Left lobe of liver (tissue), 2 donors: ENCODE data around the gene SLC25A25. TPM values are rescaled to one million over a fixed set of nuclear protein-coding genes. Genes with fewer than 3 reads are reported as not detected.
A peak's percentile ranks its signal among the peaks of the same experiment; 100 is the strongest.

Experiments
- ATAC-seq: fragments of 200-7000 bp; cut with Tn5 transposase; one replicate; pipeline ENCODE4 v1.9.1; 2020; ENCODE audit warnings: mild to moderate bottlenecking, moderate library complexity
- DNase-seq: peaks from one replicate; pipeline ENCODE4 v3.0.0-alpha.2; 2020; ENCODE audit warnings: low spot score
- total RNA-seq: library from RNA; stranded (reverse); gene quantifications from one replicate; pipeline ENCODE4 v1.2.1, GENCODE V29; 2021
- donor health status: DM: no; HTN: no; CAD: no; lungs with moderate emphysema.
- donor health status: DM: no; HTN: yes; CAD: no.

Gene SLC25A25
- total RNA-seq, 1 donor from 2014 or later, result 76.9 TPM

DNA sequence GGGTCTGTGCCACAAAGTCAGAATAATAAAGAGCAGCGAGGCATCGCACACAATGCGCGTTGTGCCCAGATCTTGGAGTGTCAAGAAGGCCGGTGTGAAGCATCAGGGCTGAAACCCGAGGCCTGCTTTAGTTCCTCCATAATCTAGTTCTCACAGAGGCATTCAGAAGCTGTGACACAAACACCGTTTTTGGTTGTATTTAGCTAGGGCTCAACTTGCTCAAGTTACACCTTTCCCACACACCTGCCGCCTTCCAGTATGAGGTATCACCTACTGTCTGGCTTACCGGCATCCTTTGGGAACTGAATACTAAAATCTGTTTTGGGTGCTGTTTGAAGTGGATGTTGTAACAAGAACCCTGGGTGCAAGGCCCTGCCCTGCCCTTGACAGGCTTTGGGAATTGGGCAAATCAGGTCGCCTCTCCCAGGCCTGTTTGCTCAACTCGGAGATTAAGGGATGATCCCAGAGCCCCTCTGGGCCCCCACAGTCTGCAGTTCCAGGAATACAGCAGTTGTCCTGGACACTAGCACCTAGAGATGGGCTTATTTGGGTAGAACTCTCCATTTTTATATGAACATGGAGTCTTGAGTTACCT is 27.0 kb downstream of the SLC25A25 start:
- DNase-seq (peak; percentile 50), ATAC-seq (peak; percentile 0)

DNA sequence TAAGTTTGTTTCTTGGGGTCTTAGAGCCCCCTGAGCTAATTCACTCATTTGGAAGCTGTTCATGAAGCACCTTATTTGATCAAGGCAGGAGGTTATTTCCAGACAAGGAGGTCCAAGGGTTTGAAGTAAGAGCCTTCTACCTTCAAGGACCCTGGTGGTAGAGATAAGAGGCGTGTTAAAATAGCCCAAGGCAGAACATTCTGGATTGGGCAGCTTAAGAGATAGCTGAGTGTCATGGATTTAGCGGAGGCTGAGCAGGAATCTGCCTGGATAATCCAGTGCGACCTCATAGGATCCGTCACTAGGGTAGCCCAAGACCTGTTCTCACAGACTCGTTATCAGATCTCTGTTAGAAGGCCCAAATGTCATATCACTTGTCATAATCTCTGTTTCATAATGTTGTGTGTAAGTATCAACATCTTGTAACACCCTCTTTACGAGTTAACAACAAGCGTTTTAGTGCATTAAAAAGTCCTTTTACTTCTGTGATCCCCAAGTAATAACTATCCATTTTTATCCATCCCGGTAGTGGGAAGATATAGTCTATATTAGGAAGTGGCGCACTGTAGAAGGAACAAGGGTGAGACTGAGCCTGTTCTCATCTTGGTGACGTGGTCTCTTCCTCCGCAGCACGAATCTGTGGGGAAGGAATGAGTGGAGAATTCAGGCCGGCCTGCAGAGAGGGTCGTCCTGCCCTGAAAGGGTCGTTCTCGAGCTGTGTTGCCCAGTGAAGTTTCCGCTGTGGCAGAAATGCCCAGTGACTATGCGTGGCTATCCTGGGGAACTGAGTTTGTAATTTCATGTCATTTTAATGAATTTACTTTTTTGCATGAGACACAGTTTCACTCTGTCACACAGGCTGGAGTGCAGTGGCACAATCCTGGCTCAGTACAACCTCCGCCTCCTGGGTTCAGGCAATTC is 28.8 kb downstream of the SLC25A25 start:
- no peak for ATAC-seq

DNA sequence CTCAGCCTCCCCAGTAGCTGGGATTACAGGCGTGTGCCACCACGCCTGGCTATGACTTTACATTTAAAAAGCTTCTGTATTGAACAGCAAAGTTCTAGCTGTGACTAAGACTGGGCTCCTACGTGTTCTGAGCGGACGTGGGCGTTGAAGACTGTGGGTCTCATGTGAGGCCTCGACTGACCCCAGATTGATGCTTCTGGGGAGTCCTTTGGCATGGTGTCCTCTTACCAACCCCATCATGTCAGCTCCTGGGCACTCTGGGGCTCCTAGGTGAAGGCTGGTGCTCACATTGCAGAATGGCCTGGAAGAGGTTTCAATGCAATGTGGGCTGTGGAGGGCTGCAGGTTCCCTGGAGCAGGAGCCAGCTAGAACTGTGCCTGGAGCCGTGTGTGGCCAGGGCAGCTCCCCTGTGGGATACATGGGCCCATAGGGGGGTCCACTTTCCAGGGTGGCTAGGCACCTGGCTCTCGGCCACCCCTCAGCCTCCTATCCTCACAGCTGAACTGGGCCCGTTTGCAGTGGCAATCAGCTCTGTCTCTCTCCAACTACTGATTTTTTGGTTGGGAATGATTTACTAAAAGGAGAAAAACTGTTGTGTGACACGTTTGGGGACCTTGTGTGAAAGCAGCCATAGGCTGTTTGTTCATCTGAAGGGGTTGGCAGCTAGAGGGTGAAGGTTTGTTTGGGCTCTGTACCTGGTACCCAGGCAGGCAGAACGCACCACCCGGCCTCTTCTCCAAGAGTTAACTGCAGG is 29.7 kb downstream of the SLC25A25 start:
- ATAC-seq (peak; percentile 27), DNase-seq (no peak)

More for the DNA sequence above, 28.8 kb downstream of the SLC25A25 start:
- DNase-seq, result no peak

DNA sequence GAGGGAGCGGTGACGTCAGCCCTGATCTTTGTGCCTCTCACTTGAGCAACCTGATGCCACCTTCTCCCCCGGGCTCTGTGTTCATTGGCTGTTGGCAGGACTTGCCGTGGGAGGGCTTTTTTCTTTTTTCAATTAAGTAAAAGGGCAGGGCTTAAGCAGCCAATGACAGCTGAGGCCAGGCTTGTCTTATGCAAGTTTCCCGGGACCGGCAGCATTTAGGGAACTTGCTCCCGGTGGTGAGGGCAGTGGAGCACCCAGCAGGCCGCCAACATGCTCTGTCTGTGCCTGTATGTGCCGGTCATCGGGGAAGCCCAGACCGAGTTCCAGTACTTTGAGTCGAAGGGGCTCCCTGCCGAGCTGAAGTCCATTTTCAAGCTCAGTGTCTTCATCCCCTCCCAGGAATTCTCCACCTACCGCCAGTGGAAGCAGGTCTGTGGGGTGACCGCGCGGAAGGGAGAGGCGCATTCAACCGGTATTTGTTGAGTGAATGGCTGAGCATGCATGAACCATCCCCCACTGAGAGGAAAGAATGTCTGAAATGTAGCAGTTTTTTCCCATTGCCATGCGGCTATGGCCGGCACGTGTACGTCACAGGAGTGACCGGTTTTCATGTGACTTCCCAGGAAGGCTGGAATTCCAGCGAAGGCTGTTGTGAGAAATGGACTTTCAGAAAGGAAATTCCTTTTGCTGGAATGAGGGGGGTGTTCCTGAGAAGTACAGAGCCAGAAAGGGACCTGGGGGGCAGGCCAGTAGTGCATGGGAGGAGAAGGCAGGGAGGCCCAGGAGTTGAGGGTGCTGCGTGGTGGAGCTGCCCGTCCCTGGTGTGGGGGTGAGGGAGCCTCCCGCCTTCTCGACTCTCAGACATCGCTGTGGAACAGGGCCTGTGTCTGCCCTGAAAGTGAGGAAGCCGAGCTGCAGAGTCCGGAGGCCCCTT is 30.5 kb downstream of the SLC25A25 start:
- DNase-seq, result peak; percentile 98

DNA sequence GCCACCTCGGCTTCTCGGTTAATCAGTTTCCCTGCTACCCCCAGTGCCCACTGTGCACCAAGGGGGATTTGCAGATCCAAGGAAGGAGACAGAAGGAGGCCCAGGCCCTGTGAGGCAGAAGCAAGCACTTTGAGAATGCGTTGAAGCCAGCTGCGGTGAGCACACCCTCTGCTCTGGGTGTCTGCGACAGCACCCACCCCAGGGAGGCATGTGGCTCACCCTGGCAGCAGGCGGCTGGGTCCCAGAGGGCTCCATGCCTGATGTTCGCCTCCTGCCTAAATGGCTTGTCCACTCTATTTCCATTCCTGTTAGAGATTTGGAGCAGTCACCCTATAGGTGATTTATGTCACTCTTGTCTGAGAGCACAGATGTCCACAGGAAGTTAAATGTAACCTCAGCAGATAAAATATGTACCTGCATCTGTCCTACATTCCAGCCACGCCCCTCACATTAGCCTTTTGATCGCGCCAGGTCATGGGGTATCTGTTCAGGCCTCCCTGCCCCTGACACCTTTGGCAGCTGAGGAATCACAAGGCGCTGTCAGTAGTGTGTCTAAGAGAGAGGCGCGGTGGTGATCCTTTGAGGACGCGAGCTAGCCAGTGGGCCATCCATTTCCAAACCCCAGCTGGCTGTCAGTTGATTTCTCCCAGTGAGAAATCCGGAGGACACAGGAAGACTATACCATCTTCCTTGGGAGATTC is 31.3 kb downstream of the SLC25A25 start:
- ATAC-seq (no peak), DNase-seq (peak; percentile 63)

More for the DNA sequence above, 30.5 kb downstream of the SLC25A25 start:
- peak; percentile 29 for ATAC-seq

DNA sequence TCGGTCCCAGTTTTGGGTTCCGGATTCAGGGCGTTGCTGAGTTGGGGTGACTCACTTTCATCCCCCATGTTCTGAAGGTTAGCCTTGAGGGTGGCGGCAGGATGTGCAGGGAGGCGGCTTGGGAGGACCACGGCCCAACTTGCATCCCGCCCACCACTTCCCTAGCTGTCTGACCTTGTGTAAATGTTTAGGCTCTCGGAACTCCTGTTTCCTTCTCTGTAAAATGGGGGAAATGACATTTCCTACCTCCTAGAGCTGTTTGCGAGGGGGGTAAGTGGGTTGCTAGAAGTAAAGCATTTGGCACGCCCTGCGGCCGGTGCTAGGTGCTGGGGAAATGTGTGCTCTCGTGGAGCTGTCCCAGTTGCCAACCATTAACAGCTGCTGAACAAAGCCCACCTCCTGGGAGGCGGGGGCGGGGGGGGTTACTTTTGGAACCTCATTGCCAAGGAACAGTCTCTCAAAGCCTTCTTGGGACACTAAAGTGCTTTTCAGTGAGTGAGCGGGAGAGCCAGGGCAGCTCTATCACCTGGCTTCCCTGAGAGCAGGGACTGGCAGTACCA is 32.0 kb downstream of the SLC25A25 start:
- peak; percentile 0 for ATAC-seq
- DNase-seq, result peak; percentile 76

DNA sequence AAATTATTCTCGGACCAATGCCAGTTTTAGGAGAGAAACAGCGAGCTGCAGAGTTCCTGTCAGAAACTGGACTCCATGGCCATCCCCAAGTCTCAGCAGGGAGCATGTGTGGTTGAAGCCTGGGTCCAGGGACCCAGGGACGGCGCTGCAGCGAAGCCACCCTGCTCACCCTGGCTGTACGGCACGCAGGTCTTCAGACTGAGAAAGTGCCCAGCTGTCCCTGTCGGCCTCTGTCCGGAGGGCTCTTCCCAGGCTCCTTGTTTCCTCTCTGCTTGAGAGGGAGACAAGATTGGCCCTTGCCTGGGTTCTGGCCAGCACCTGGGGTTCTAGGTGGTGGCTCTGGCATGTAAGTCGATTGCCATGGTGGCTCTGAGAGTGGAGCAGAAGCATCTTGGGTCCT is 32.5 kb downstream of the SLC25A25 start:
- ATAC-seq, result peak; percentile 0
- peak; percentile 66 for DNase-seq

DNA sequence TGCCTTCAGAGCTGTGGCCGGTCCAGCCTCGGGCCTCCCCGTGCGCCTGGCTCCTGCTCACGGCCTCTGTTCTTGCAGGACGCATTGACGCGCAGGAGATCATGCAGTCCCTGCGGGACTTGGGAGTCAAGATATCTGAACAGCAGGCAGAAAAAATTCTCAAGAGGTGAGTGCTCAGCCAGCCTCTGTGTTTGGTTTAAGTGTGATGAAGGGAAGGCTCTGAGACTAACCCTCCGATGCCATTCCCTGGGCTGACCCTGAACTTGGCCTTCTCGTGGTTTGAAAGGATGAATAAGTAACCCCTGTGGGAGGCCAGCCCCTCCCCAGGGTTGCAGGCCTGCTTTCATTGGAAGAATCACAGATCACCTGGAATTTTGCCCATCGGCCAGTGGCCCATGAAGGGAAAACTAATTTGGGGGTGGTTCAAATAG is 33.2 kb downstream of the SLC25A25 start:
- ATAC-seq (peak; percentile 6), DNase-seq (peak; percentile 89)

DNA sequence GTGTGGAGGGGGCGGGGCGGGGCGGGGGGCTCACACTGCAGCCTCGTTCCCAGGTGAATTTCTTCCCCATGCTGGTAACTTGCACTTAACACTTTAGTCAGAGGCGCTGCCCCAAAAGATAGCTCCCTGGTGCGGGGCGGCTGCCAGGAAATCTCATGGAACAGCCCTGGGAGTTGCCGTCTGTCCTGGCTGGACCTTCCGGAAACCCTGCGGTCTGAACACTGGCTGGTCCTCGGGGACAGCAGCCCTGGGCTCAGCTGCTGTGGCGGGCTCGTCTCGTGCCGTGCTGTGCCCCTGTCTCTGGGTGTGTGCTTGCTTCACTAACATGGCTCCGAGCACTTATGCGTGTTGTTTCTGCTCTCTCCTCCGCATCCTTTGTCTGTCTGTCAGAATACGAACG is 33.7 kb downstream of the SLC25A25 start:
- peak; percentile 3 for ATAC-seq
- peak; percentile 85 for DNase-seq

DNA sequence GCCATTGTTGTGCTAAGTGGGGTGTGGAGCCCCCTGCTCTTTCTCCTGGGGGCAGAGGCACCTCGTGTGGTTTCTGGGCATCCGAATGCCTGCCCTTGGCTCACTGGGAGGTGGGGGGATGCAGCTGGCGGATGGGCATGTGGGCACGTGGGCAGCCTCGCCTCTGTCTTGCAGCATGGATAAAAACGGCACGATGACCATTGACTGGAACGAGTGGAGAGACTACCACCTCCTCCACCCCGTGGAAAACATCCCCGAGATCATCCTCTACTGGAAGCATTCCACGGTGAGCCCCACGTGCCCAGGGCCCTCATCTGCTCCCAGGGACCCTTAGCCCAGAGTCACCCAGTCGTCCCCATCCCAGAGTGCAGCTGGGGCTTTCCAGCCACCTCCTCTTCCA is 34.2 kb downstream of the SLC25A25 start:
- DNase-seq, result no peak
- ATAC-seq, result peak; percentile 0

DNA sequence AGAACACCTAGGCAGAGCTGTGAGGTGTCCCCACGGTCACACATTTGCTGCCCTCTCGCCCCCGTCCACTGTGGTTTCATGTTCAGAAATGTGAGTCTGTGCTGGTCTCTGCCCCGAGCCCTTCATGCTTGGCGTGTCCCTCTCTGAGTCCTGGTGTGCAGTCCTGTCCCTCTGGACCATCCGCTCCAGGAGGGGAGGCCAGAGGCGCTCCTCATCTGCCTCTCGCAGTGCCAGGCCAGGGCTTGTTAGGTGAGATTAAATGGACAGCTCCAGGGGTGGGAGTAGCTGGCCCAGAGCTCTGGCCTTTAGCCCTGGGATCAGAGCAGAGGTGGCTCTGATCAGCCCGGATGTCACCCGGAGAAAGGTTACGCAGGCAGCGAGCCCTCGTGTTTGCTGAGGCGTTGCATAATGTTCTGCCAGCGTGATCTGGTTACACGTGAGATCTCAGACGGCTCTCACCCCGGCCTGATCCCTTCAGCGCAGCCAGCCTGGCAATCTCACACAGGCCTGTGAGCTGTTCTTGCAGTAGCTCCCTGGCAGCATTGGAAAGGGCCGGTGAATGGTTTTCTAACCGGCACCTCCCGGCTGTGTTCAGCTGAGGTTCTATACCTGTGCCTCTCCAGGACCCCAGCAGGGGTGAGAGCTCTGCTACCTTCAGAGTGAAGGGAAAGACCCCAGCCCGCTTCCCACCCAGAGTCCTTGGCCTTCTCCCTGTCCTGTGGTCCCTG is 35.0 kb downstream of the SLC25A25 start:
- ATAC-seq (peak; percentile 24), DNase-seq (peak; percentile 96)

DNA sequence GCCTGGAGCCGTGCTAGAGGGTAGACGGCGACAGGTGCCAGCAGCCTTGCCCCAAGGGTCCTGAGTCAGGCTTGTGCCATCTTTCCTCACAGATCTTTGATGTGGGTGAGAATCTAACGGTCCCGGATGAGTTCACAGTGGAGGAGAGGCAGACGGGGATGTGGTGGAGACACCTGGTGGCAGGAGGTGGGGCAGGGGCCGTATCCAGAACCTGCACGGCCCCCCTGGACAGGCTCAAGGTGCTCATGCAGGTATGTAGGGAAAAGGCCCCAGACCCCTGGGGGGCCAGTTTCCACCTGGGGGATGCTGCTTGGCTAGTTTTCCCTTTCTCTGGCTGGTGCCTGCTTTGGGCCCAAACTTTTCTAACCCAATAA is 35.5 kb downstream of the SLC25A25 start:
- DNase-seq (no peak), ATAC-seq (peak; percentile 4)

DNA sequence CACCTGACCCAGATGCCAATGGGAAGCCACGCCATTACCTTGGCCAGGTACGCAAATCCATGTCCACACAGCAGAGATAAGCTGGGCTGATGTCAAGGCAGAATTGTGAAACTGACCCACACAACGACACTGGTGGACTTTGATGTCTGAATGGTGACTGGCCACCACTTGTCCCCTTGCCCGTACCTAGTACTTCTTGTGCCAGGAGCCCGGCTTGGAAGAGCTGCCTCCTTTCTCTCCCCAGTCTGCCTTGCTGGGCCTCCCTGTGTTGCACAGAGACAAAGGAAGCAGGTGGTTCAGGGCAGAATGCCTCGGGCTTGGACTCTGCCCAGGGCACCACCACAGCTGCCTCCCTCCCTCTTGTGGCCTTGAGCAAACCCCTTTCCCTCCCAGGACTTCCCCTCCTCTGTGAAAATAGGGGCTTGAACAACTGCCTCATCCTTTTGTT is 36.2 kb downstream of the SLC25A25 start:
- DNase-seq, result peak; percentile 97

DNA sequence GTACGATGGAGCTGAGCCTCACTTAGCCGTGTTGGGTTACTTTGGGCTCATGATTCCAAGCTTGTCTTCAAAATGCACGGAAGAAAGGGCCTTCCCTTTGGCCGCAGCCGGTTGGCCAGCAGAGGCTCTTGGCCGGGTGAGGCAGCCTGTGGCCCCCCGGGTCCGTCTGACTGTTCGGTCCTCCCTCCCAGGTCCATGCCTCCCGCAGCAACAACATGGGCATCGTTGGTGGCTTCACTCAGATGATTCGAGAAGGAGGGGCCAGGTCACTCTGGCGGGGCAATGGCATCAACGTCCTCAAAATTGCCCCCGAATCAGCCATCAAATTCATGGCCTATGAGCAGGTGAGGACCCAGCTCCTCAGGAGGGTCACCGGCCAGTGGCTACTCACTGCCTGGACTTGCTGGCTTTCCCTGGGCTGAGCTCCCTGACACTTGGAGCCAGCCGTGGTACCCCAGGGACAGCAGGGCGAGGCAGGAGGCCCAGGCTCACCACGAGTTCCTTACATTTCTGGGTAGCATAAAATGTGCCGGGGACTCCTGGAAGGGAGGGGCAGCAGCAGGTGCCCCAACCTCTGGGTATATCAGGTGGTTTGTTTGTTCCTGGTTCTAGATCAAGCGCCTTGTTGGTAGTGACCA is 37.6 kb downstream of the SLC25A25 start:
- DNase-seq (peak; percentile 55), ATAC-seq (no peak)

More for the DNA sequence above, 36.2 kb downstream of the SLC25A25 start:
- ATAC-seq, result peak; percentile 9

DNA sequence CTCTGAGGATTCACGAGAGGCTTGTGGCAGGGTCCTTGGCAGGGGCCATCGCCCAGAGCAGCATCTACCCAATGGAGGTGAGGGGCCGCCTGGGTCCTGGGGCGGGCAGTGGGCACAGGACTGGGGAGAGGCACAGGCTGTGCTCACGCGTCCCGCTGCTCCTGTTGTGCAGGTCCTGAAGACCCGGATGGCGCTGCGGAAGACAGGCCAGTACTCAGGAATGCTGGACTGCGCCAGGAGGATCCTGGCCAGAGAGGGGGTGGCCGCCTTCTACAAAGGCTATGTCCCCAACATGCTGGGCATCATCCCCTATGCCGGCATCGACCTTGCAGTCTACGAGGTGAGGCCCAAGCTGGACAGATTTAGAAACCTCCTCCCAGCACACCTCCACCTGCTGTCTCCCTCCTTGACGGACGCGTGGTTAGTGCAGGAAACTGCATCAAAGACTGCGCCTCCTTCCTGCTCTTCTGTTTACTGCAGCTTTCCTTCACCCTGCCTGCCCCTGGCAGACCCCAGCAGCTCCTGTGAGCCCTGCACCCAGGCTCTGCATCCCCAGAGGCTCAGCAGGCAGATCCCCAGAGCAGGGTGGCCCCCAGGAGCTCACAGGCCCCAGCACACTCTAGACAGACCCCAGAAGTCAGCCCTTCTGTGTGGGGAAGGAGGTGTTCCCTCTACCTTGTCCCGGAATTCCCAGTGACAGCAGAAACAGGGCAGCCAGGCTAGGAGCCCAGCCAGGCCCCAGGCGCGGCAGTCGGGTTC is 38.3 kb downstream of the SLC25A25 start:
- peak; percentile 59 for DNase-seq
- ATAC-seq, result no peak

DNA sequence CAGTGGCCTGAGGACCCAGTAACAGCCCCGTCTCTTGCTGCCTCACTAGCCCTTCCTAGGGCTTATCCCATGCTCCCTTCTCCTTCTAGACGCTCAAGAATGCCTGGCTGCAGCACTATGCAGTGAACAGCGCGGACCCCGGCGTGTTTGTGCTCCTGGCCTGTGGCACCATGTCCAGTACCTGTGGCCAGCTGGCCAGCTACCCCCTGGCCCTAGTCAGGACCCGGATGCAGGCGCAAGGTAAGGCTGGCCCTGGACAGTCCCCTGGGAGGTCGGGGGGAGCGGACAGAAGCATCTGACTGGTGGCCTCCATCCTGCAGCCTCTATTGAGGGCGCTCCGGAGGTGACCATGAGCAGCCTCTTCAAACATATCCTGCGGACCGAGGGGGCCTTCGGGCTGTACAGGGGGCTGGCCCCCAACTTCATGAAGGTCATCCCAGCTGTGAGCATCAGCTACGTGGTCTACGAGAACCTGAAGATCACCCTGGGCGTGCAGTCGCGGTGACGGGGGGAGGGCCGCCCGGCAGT is 39.0 kb downstream of the SLC25A25 start:
- no peak for ATAC-seq
- DNase-seq, result no peak
